Measurements from ENCODE around the gene FOS.

Gene FOS

DNA sequence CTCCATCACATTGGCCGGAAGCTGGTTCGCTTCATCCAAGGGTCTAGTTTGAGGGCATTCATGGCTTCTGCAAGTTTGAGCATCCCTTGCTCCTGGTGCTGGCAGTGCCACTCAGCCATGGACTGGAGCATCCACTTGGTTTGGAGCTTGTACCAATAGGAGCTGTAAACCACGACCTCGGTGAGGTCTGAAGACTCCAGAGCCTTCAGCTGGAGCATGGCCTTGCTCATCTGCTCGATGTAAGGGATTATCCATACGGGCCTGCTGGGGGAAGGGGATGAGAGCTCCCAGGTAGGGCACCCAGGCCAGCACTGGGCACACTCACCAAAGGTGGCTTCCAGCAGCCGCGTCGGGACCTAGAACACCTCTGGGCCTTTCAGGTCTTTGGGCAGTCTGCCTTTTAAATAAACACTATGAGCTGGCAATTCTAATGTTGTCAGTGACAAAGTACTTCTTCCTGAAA lies 13.5 kb downstream of the FOS start:
- TF ChIP-seq, protein P1, sequence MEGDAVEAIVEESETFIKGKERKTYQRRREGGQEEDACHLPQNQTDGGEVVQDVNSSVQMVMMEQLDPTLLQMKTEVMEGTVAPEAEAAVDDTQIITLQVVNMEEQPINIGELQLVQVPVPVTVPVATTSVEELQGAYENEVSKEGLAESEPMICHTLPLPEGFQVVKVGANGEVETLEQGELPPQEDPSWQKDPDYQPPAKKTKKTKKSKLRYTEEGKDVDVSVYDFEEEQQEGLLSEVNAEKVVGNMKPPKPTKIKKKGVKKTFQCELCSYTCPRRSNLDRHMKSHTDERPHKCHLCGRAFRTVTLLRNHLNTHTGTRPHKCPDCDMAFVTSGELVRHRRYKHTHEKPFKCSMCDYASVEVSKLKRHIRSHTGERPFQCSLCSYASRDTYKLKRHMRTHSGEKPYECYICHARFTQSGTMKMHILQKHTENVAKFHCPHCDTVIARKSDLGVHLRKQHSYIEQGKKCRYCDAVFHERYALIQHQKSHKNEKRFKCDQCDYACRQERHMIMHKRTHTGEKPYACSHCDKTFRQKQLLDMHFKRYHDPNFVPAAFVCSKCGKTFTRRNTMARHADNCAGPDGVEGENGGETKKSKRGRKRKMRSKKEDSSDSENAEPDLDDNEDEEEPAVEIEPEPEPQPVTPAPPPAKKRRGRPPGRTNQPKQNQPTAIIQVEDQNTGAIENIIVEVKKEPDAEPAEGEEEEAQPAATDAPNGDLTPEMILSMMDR (IDR thresholded peaks at IDR 0.05): no peak
- no peak for TF ChIP-seq ZFX (IDR thresholded peaks at IDR 0.05; ENCODE audit: borderline replicate concordance)
- no peak overlapping the region for H3K27ac ChIP-seq

DNA sequence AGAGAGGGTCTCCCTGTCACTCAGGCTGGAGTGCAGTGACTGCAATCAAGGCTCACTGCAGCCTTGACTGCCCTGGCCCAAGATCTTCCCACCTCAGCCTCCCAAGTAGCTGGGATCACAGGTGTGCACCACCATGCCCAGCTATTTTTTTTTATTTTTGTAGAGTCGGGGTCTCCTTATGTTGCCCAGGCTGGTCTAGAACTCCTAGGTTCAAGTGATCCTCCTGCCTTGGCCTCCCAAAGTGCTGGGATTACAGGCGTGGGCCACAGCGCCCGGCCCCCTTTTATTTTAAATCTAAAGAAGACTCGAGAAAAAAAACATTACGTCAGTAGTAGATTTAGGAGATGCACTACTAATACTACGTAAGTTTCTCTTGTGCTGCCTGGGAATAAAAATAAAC lies 14.3 kb downstream of the FOS start:
- TF ChIP-seq, protein P1 (IDR thresholded peaks at IDR 0.05): no peak
- TF ChIP-seq ZFX (IDR thresholded peaks at IDR 0.05; ENCODE audit: borderline replicate concordance): no peak
- no peak overlapping the region for H3K27ac ChIP-seq

DNA sequence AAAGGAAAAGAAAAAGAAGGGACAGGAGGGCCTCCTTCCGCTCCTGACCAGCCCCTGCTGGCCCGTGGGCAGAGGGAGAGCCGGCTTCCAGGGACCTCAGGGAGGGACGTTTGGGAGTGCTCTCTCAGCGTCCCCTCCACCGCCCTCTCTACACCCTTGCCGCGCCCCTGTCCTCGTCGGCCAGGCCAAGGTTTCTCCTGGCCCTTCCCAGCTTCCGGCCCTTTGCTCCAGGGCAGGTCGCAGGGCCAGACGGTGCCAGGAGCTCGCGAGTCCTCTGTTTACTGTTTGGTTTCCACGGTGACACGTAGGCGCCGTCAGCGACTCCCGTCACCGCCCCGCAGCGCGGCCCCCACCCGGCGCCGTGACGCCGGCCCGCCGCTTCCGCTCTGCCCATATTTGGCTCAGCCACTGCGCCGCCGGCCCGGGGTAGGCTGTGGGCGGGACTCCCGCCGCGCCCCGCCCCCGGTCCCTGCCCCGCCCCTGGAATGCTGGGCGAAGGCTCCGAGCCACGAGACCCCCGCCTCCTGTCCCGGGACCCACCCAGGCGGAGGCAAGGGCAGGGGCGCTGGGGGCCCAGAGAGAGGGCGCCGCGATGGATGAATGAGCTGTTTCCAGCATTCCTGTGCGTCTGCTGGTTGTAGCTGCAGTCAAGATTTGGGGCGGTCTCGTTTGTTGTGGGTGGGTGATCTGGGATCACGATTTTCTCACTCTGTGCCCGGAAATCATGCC lies 15.5 kb downstream of the FOS start:
- H3K27ac ChIP-seq: peak overlapping the region; percentile 77
- TF ChIP-seq ZFX (IDR thresholded peaks at IDR 0.05; ENCODE audit: borderline replicate concordance): no peak

DNA sequence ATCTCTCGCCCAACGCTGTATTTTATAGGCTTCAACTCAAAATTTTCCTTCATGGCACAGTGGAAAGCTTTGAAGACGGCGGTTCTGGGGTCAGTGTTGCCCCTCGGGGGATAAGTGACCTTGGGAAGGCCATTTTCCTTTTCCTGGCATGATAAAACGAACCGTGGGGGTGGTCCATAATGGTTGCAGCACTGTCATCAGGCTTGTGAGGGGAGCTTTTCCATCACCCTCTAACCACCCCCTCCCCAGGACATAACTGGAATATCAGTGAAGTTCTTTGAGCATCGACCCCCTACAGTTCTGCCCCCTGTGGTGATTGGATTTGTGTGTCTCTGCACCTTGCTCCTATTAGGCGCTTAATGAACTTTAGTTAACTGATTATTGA lies 16.0 kb downstream of the FOS start:
- peak overlapping the region; percentile 77 for H3K27ac ChIP-seq
- no peak for TF ChIP-seq ZFX (IDR thresholded peaks at IDR 0.05; ENCODE audit: borderline replicate concordance)
- TF ChIP-seq, protein P1 (IDR thresholded peaks at IDR 0.05): peak; percentile 17; the same call in 1 of the 2 replicates

DNA sequence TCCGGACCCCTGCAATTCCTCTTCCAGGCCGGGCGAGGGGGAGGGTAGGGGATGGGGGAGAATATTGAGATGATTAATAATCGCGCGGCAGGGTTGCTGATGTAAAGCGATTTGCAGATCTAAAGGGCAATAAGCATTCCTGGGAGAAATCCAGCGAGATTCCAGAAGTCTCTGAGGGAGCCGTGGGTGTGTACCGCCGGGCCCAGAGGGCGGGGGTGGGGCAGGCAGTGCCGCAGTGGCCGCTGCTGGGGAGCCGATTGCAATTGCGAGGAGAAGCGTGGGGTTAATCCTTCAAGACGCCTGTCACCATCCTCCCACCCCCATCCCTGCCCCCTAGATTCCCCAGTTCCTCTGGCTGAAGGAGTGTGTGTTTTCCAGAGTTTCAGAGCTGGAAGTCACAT lies 16.4 kb downstream of the FOS start:
- H3K27ac ChIP-seq: peak overlapping the region; percentile 77
- TF ChIP-seq, protein P1 (IDR thresholded peaks at IDR 0.05): no peak
- TF ChIP-seq ZFX (IDR thresholded peaks at IDR 0.05; ENCODE audit: borderline replicate concordance): no peak

DNA sequence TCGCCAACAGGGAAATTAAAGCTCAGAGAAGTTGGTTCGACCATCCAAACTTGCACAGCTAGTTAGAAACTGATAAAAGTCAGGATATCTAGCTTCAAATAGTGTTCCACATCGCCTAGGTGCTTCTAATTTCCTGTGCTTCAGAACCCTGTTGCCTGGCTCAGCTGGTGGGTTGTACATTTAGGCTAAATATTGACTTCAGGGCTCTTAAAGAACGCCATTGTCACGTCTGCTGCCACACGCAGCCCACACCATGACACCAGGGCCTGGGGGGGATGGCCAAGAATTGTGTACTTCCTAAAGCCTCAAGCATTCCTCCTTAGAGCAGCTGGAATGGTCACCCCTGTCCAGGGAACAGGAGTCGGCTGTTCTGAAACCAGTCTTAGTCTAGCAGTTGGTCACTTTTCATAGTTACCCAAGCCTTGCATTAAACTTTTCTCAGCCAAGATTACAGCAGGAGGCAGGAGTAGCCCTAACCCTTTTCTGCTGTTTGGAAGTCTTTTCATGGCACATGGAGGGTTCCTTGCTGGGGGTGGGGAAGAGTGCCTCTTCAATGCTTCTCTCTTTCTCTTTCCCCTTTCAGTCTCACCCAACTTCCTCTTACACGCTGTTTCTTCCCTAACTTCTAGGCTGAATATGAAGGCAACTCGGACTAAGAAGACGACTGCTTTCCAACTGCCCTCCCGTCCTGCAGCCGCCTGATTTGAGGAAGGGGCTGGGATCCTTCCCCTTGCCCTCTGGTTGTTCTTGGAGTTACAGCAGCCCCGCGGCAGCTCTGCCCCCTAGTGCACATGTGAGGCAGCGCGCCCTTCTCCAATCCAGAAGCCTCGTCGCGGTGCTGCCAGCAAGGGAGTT lies 17.1 kb downstream of the FOS start:
- peak overlapping the region; percentile 77 for H3K27ac ChIP-seq
- no peak for TF ChIP-seq ZFX (IDR thresholded peaks at IDR 0.05; ENCODE audit: borderline replicate concordance)
- TF ChIP-seq, protein P1 (IDR thresholded peaks at IDR 0.05): peak; percentile 99

DNA sequence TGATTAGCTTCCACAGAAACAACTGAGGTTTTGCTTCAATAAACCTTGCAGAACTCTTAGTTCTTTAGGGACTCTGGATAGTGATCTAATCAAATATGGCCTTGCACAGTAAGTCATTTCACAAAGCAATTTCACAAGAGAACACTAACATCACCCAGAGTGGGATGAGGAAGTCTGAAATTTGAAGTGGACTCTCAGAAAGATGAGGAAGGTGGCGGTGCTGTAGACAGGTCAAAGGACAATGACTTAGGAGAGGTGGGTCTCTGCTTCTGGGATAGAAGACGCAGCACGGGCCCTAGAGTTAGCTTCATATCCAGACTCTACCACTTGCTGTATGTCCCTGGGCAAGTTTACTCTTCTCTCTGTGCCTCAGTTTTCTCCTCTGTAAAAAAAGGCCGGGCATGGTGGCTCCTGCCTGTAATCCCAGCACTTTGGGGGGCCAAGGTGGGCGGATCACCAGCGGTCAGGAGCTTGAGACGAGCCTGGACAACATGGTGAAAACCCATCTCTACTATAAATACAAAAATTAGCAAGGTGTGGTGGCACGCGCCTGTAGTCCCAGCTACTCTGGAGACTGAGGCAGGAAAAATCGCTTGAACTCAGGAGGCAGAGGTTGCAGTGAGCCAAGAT lies 18.9 kb downstream of the FOS start:
- no peak for TF ChIP-seq ZFX (IDR thresholded peaks at IDR 0.05; ENCODE audit: borderline replicate concordance)
- TF ChIP-seq, protein P1 (IDR thresholded peaks at IDR 0.05): no peak
- H3K27ac ChIP-seq: no peak overlapping the region
